Stomach (tissue), 9 donors: ENCODE results near the gene CP. TPM values are rescaled to one million over a fixed set of nuclear protein-coding genes. Genes with fewer than 3 reads are reported as not detected.
"Not testable (repeated sequence)": the region's sequence is repeated elsewhere in the genome, so short reads cannot be mapped to it uniquely, and the experiment has no call there.

Experiments used
- DNase-seq, 2 donors: peaks; one replicate each; pipeline versions ENCODE4 v3.0.0 to v3.0.0-alpha.2; 2013 to 2019
- H3K27ac ChIP-seq, 5 donors: fragments of 200-600 bp in 4 of 5; sonication (generic) in 4 of 5; one replicate each; pipeline ENCODE4 v1.5.1; 2013 to 2019; ENCODE audit warnings: mild to moderate bottlenecking in 1 of 5, moderate library complexity in 1 of 5
- H3K27me3 ChIP-seq, 3 donors: fragments of 200-600 bp; sonication (generic); one replicate each; pipeline ENCODE4 v1.5.1; 2017 to 2019; ENCODE audit warnings: mixed run types in 1 of 3
- H3K36me3 ChIP-seq, 4 donors: fragments of 200-600 bp; sonication (generic); 1 replicate in 3 of 4; 2 replicates in 1 of 4; pipeline ENCODE4 v1.5.1; 2016 to 2019
- H3K4me1 ChIP-seq, 4 donors: fragments of 200-600 bp; sonication (generic); one replicate each; pipeline ENCODE4 v1.5.1; 2016 to 2019
- H3K4me3 ChIP-seq, 4 donors: fragments of 200-600 bp; sonication (generic) in 3 of 4; one replicate each; pipeline ENCODE4 v1.5.1; 2016 to 2019; ENCODE audit warnings: mild to moderate bottlenecking in 1 of 4
- H3K9me3 ChIP-seq, 4 donors: fragments of 200-600 bp; sonication (generic); one replicate each; pipeline ENCODE4 v1.5.1; 2016 to 2019
- CTCF ChIP-seq, 7 experiments: fragments of 450-650 bp in 4 of 7; fragments of 200-600 bp in 3 of 7; sonication (generic) in 3 of 7; IDR thresholded peaks; one replicate each; pipeline ENCODE4 v1.5.1; 2016 to 2019; ENCODE audit warnings: antibody characterized with exemption in 7 of 7, control low read depth in 2 of 7, mild to moderate bottlenecking in 1 of 7
- EP300 ChIP-seq: sonication (generic); formaldehyde crosslinking; IDR thresholded peaks from one replicate; pipeline ENCODE4 v1.6.1; 2017; ENCODE audit warnings: antibody characterized with exemption
- POLR2A ChIP-seq, 4 donors: fragments of 450-650 bp; IDR thresholded peaks; one replicate each; pipeline ENCODE4 v1.6.1; 2016; ENCODE audit warnings: antibody characterized with exemption in 4 of 4, control low read depth in 2 of 4, mild to moderate bottlenecking in 1 of 4, moderate library complexity in 1 of 4
- POLR2AphosphoS5 ChIP-seq, 3 donors: sonication (generic); formaldehyde crosslinking; IDR thresholded peaks; one replicate each; pipeline ENCODE4 v1.6.1; 2016; ENCODE audit warnings: antibody characterized with exemption in 3 of 3
- WGBS, 5 donors: extraction: QIAGEN DNeasy Blood & Tissue Kit in 3 of 5; methylation state at CpG; one replicate each; pipeline versions ENCODE4 v1.1.5 to v1.1.7; 2013 to 2018; 5-methylcytosine and 5-hydroxymethylcytosine counted together
- intact Hi-C: fragments of 100-400 bp; cut with DNase I; formaldehyde crosslinking; loops from one replicate; pipeline ENCODE4 v1.15.1; 2023; ENCODE audit warnings: low total_unique reads
- polyA plus RNA-seq, 3 donors: library from polyadenylated mRNA; stranded (reverse); fragments of 200-250 nt; gene quantifications; one replicate each; pipeline ENCODE4 v1.2.3, GENCODE V29; 2013
- total RNA-seq, 5 donors: library from RNA; depleted of rRNA; stranded (reverse); fragments of >200 nt; gene quantifications; one replicate each; pipeline versions ENCODE4 v1.1.0 to v1.2.3, GENCODE V29; 2014 to 2016
- donor health status: healthy with polysubstance abuse.
- donor health status: Bipolar disorder and iron deficiency.
- donor health status: healthy.

Gene CP
- total and polyA plus RNA-seq, 8 donors, result 0.46 to 15.4 (median 5.1) TPM; not detected in 2

DNA sequence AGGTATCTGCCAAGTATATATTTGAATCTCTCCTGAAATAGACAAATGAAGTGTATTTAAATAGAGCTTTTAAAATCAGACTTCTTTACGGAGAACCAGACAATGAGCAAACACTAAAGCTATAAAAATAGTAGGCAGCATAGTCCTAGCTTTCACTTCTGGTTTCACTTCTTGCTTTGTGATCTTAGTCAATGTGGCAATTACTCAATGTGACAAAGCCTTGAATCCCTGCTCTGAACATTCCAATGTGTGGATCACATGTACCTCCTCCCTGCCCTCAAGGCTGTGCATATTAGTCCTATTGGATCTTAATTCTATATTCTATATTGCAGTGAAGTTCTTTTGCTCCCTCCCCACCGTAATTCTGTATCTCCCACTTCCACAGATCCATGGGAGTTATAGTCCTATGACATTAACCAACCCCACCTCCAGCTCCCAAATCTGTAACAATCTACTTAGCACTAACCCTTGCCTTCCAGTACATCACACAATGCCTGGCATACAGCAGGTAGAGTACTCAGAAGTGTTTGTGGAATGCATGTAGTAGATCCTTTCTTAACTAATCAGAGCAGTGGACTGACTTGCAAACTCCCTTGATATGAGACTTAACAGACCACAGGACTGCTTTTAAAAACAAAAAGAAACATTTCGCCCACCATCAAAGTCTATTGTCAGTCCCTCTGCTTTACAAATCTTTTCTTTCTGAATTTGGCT, 24.3 kb upstream of the CP start:
- H3K4me1 ChIP-seq, result peaks cover 24 to 44% (median 33%) of the 10 kb centered on the region in 4 donors
- H3K27ac ChIP-seq, result peak overlapping the region in 2 of 5 donors; percentile 60 to 69
- H3K4me3 ChIP-seq, result no peak overlapping the region
- no peaks in the 10 kb centered on the region for H3K36me3 ChIP-seq
- intact Hi-C loops, result no loop called here
- no peaks in the 10 kb centered on the region for H3K27me3 ChIP-seq
- DNase-seq, result peak in 1 of 2 donors; percentile 71
- TF ChIP-seq POLR2AphosphoS5 (IDR thresholded peaks at IDR 0.05), result peak in 2 of 3 donors; percentile 18 to 46
- no peak for TF ChIP-seq POLR2A (IDR thresholded peaks at IDR 0.05)
- WGBS, 5 donors, result 53 to 58% (median 56%) methylated on average over 3 of the region's 3 CpGs
- no peaks in the 10 kb centered on the region for H3K9me3 ChIP-seq

DNA sequence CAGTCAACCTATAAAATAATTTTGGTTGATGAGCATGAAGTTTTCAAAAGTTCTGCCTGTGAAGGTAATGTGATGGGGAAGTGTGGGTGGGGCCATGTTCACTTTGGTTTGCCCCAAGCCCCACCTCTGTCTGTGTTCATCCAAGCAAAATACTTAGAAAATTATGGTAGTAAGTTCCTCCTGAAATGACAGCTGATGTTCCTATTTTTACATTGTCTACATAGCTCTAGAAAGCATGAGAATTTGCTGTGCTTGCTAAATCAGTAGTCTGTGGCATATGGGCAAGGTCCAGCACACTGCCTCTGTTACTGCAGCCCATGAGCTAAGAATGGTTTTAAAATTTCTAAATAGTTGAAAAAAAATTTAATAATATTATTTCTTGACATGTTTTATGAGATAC, 21.9 kb upstream of the CP start:
- no peaks in the 10 kb centered on the region for H3K9me3 ChIP-seq
- H3K4me3 ChIP-seq, result no peak overlapping the region
- TF ChIP-seq POLR2A (IDR thresholded peaks at IDR 0.05), result no peak
- H3K36me3 ChIP-seq, result no peaks in the 10 kb centered on the region
- no peak for DNase-seq
- intact Hi-C loops, result no loop called here
- no peak overlapping the region for H3K27ac ChIP-seq
- H3K4me1 ChIP-seq, result peaks cover 24 to 41% (median 33%) of the 10 kb centered on the region in 4 donors
- no peaks in the 10 kb centered on the region for H3K27me3 ChIP-seq

DNA sequence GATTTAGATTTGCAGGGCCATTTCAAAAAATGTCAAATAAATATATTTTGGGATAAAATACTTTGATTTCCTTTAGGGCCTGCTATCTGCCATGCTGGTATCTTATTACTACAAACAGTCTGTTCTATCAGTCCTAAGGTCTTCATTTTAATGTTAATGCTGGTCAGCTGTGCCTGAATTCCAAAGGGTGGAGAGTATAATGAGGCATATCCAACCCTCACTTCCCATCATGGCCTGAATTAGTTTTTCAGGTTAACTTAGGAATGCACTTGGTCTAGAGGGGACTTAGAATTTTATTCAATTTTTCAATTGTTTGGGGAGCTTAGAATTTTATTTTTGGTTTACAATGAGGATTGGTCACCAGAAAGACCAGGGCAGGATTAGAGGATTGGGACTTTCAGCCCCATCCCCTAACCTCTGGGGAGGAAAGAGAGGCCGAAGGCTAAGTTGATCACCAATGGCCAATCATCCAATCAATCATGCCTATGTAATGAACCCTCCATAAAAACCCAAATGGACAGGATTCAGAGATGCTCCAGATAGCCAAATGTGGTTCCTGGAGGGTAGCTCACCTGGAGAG, 17.8 kb upstream of the CP start:
- no peaks in the 10 kb centered on the region for H3K27me3 ChIP-seq
- no peaks in the 10 kb centered on the region for H3K9me3 ChIP-seq
- H3K4me1 ChIP-seq, result peaks cover 0 to 11% (median 7%) of the 10 kb centered on the region in 4 donors
- H3K4me3 ChIP-seq, result no peak overlapping the region
- intact Hi-C loops, result no loop called here
- TF ChIP-seq EP300 (no peak), POLR2AphosphoS5 (IDR thresholded peaks at IDR 0.05) (no peak), POLR2A (IDR thresholded peaks at IDR 0.05) (no peak), CTCF (IDR thresholded peaks at IDR 0.05) (no peak)
- WGBS, 5 donors, result 91 to 97% (median 96%) methylated on average over 1 of the region's 1 CpG
- H3K36me3 ChIP-seq, result no peaks in the 10 kb centered on the region
- no peak overlapping the region for H3K27ac ChIP-seq
- no peak for DNase-seq

- H3K4me1 ChIP-seq, result peaks cover 0 to 12% (median 6%) of the 10 kb centered on the region in 4 donors
- H3K27me3 ChIP-seq, DNase-seq, H3K4me3 ChIP-seq, intact Hi-C loops, H3K9me3 ChIP-seq, H3K27ac ChIP-seq, H3K36me3 ChIP-seq: not testable (repeated sequence)
- WGBS, 5 donors, result 86 to 100% (median 94%) methylated on average over 2 of the region's 2 CpGs
Observed at GRCh38 chr3:149238268-149238667, 16.6 kb upstream of the CP start.

GRCh38 chr3:149235599-149236424, 14.2 kb upstream of the CP start:
- Histone ChIP-seq H3K4me1 (peaks cover 0 to 12% (median 6%) of the 10 kb centered on the region in 4 donors), H3K27me3 (no peaks in the 10 kb centered on the region), H3K27ac (no peak overlapping the region), H3K4me3 (no peak overlapping the region), H3K9me3 (no peaks in the 10 kb centered on the region), H3K36me3 (no peaks in the 10 kb centered on the region)
- TF ChIP-seq POLR2A (IDR thresholded peaks at IDR 0.05), result no peak
- no peak for TF ChIP-seq CTCF (IDR thresholded peaks at IDR 0.05)
- TF ChIP-seq POLR2AphosphoS5 (IDR thresholded peaks at IDR 0.05), result no peak
- TF ChIP-seq EP300, result no peak
- WGBS, 5 donors, result 76 to 80% (median 77%) methylated on average over 3 to 4 of the region's 4 CpGs
- intact Hi-C loops, result no loop called here
- DNase-seq, result no peak
